ENCODE data around the gene CDH24. TPM values are rescaled to one million over a fixed set of nuclear protein-coding genes. Genes with fewer than 3 reads are reported as not detected.
A peak's percentile ranks its signal among the peaks of the same experiment; 100 is the strongest.

CDH24 gene
- total and polyA plus RNA-seq, 2 donors (not counting 3 experiments of a cell fraction or from before 2014, with no cell fraction given): 21.7 to 52.9 TPM

- intact Hi-C loops (cut with micrococcal nuclease): loop anchor here (2.0 kb wide), 2 partner anchors 39 to 51 kb away; no protein-coding TSS in a partner anchor
- FAIRE-seq: peak; percentile 93
- TF ChIP-seq JUN (IDR thresholded peaks at IDR 0.05; ENCODE audit: borderline replicate concordance, insufficient read depth, insufficient read length, low read depth) (peak; percentile 78), FOS (IDR thresholded peaks at IDR 0.05; ENCODE audit: borderline replicate concordance, insufficient read depth, low read length) (peak; percentile 52), POLR2AphosphoS5 (IDR thresholded peaks at IDR 0.05; ENCODE audit: insufficient read depth, low read depth, low read length) (no peak)
Observed at GRCh38 chr14:23045419-23046357, 11.6 kb downstream of the CDH24 start.

GRCh38 chr14:23044840-23045239 lies 12.5 kb downstream of the CDH24 start:
- ChIA-PET POLR2A (no interaction called here), CTCF (interaction anchor here (1.0 to 3.0 kb wide), 3 partner anchors 13 to 58 kb away, joined by 4 to 25 read pairs (median 4); partner anchors contain the start of gene CDH24)

More at GRCh38 chr14:23045419-23046357, 11.6 kb downstream of the CDH24 start:
- H3K9me3 ChIP-seq (replicated peaks; ENCODE audit: control insufficient read depth, insufficient read depth, low read length): no peaks in the 10 kb centered on the region
- no peak overlapping the region for H3K4me3 ChIP-seq (replicated peaks in 1 of 3; ENCODE audit: insufficient read depth in 1 of 3, low read depth in 1 of 3, low read length in 3 of 3)
- no peak overlapping the region for H3K9ac ChIP-seq (replicated peaks; ENCODE audit: extremely low read depth, insufficient read depth, low read length)
- no peaks in the 10 kb centered on the region for H4K20me1 ChIP-seq (replicated peaks; ENCODE audit: control insufficient read depth, extremely low read depth, insufficient read depth, low read length)
- H3K9me1 ChIP-seq (replicated peaks; ENCODE audit: control insufficient read depth, extremely low read depth, insufficient read depth, low read length): no peaks in the 10 kb centered on the region
- no TSS peak for BruUV-seq (replicated peaks)
- H3K79me2 ChIP-seq (ENCODE audit: control insufficient read depth, insufficient read depth, low read length): no peaks in the 10 kb centered on the region
- ChIA-PET CTCF (interaction anchor here (1.8 to 4.0 kb wide), 5 partner anchors 11 to 59 kb away, joined by 6 to 34 read pairs (median 25); partner anchors contain the start of gene CDH24), POLR2A (interaction anchor here (1.4 kb wide), 1 partner anchor 10 kb away, joined by 5 read pairs; no protein-coding TSS in a partner anchor)
- peak; percentile 60 for DNase-seq (ENCODE audit: low read depth, low spot score)
- H3K27me3 ChIP-seq (ENCODE audit: control insufficient read depth in 2 of 2, insufficient read depth in 2 of 2, low read length in 2 of 2): no peaks in the 10 kb centered on the region
- H3K27ac ChIP-seq (ENCODE audit: insufficient read depth, low read depth, low read length): peak overlapping the region; percentile 50
- H3K4me2 ChIP-seq (ENCODE audit: insufficient read depth, low read length): peak overlapping the region; percentile 34
- H2AFZ ChIP-seq (ENCODE audit: low read depth, low read length): peak overlapping the region; percentile 6
- H3K4me1 ChIP-seq (ENCODE audit: control insufficient read depth, extremely low read depth, insufficient read depth, low read length): peaks cover 41% of the 10 kb centered on the region
- H3K36me3 ChIP-seq (ENCODE audit: control insufficient read depth in 2 of 2, extremely low read depth in 1 of 2, insufficient read depth in 2 of 2, low read length in 2 of 2): peaks cover 0 to 4% of the 10 kb centered on the region in 2 experiments
- dilution Hi-C loops (cut with MboI; ENCODE audit: extremely low pct_ligation_motif_present, low sequenced_read_pairs): no loop called here

More at GRCh38 chr14:23044840-23045239, 12.5 kb downstream of the CDH24 start:
- no peak overlapping the region for H2AFZ ChIP-seq (ENCODE audit: low read depth, low read length)
- no peaks in the 10 kb centered on the region for H3K27me3 ChIP-seq (ENCODE audit: control insufficient read depth in 2 of 2, insufficient read depth in 2 of 2, low read length in 2 of 2)
- FAIRE-seq (no peak), DNase-seq (ENCODE audit: low read depth, low spot score) (no peak)
- H3K9me1 ChIP-seq (replicated peaks; ENCODE audit: control insufficient read depth, extremely low read depth, insufficient read depth, low read length): no peaks in the 10 kb centered on the region
- dilution Hi-C loops (cut with MboI; ENCODE audit: extremely low pct_ligation_motif_present, low sequenced_read_pairs) (no loop called here), intact Hi-C loops (cut with micrococcal nuclease) (no loop called here)
- H3K36me3 ChIP-seq (ENCODE audit: control insufficient read depth in 2 of 2, extremely low read depth in 1 of 2, insufficient read depth in 2 of 2, low read length in 2 of 2): peaks cover 0 to 4% of the 10 kb centered on the region in 2 experiments
- BruUV-seq (replicated peaks): no TSS peak
- H3K4me2 ChIP-seq (ENCODE audit: insufficient read depth, low read length): no peak overlapping the region
- H3K9me3 ChIP-seq (replicated peaks; ENCODE audit: control insufficient read depth, insufficient read depth, low read length): no peaks in the 10 kb centered on the region
- no peak overlapping the region for H3K9ac ChIP-seq (replicated peaks; ENCODE audit: extremely low read depth, insufficient read depth, low read length)
- no peaks in the 10 kb centered on the region for H3K79me2 ChIP-seq (ENCODE audit: control insufficient read depth, insufficient read depth, low read length)
- peak overlapping the region; percentile 50 for H3K27ac ChIP-seq (ENCODE audit: insufficient read depth, low read depth, low read length)
- peaks cover 41% of the 10 kb centered on the region for H3K4me1 ChIP-seq (ENCODE audit: control insufficient read depth, extremely low read depth, insufficient read depth, low read length)
- no peak overlapping the region for H3K4me3 ChIP-seq (replicated peaks in 1 of 3; ENCODE audit: insufficient read depth in 1 of 3, low read depth in 1 of 3, low read length in 3 of 3)
- no peaks in the 10 kb centered on the region for H4K20me1 ChIP-seq (replicated peaks; ENCODE audit: control insufficient read depth, extremely low read depth, insufficient read depth, low read length)
- TF ChIP-seq CTCF (IDR thresholded peaks at IDR 0.05; ENCODE audit: extremely low read depth in 1 of 2, insufficient read depth in 1 of 2, low read depth in 1 of 2, low read length in 2 of 2) (no peak), JUN (IDR thresholded peaks at IDR 0.05; ENCODE audit: borderline replicate concordance, insufficient read depth, insufficient read length, low read depth) (no peak), MYC (IDR thresholded peaks at IDR 0.05; ENCODE audit: low read depth, low read length) (no peak), MAX (IDR thresholded peaks at IDR 0.05; ENCODE audit: insufficient read depth, insufficient read length) (no peak), POLR2AphosphoS5 (IDR thresholded peaks at IDR 0.05; ENCODE audit: insufficient read depth, low read depth, low read length) (no peak), FOS (IDR thresholded peaks at IDR 0.05; ENCODE audit: borderline replicate concordance, insufficient read depth, low read length) (no peak), POLR2A (IDR thresholded peaks at IDR 0.05; ENCODE audit: low read depth, low read length) (no peak), GATA2 (IDR thresholded peaks at IDR 0.05; ENCODE audit: insufficient read depth, insufficient read length, low read depth, low read length) (no peak), EZH2 (IDR thresholded peaks at IDR 0.05; ENCODE audit: borderline replicate concordance, low read depth, low read length, severe bottlenecking) (no peak)
